Keratinocyte (primary cell): ENCODE results near the gene COL4A6. TPM values are rescaled to one million over a fixed set of nuclear protein-coding genes. Genes with fewer than 3 reads are reported as not detected.

Experiments
- DNase-seq: peaks from one replicate; pipeline ENCODE4 v3.0.0-alpha.2; 2011; ENCODE audit warnings: low read depth, missing footprints, low spot score
- FAIRE-seq: peaks from 2 replicates; lab custom pipeline; 2011; peaks lifted over from hg19 to GRCh38; lab: Jason Lieb, UNC
- H2AFZ ChIP-seq: 2 replicates; pipeline ENCODE4 v1.6.0; 2012; ENCODE audit warnings: low read length, control low read depth, inconsistent platforms; ENCODE audit not compliant: control insufficient read depth
- H3K27ac ChIP-seq: 2 replicates; pipeline ENCODE4 v1.5.1; 2011; ENCODE audit warnings: low read length; ENCODE audit not compliant: control insufficient read depth, insufficient read depth
- H3K27me3 ChIP-seq: 3 replicates; pipeline ENCODE4 v1.6.0; 2011; ENCODE audit warnings: low read length; ENCODE audit not compliant: control insufficient read depth, insufficient read depth; ENCODE audit errors: extremely low read depth
- H3K36me3 ChIP-seq, 2 experiments: 2 replicates in 1 of 2; 3 replicates in 1 of 2; pipeline ENCODE4 v1.5.1; 2011; ENCODE audit warnings: low read length in 2 of 2, mild to moderate bottlenecking in 1 of 2; ENCODE audit not compliant: control insufficient read depth in 2 of 2, insufficient read depth in 2 of 2; ENCODE audit errors: extremely low read depth in 1 of 2
- H3K4me1 ChIP-seq: 3 replicates; pipeline ENCODE4 v1.5.1; 2011; ENCODE audit warnings: low read length; ENCODE audit not compliant: control insufficient read depth, insufficient read depth; ENCODE audit errors: extremely low read depth
- H3K4me2 ChIP-seq: 3 replicates; pipeline ENCODE4 v1.6.0; 2011; ENCODE audit warnings: low read depth, low read length; ENCODE audit not compliant: control insufficient read depth, insufficient read depth; ENCODE audit errors: extremely low read depth
- H3K4me3 ChIP-seq, 3 experiments: fragments of 200-600 bp in 1 of 3; sonication (generic) in 1 of 3; 2 replicates in 2 of 3; 3 replicates in 1 of 3; pipeline ENCODE4 v1.5.1; 2011 to 2016; ENCODE audit warnings: low read length in 3 of 3, mild to moderate bottlenecking in 3 of 3, control low read depth in 2 of 3, inconsistent platforms in 1 of 3, low read depth in 1 of 3, mixed read lengths in 1 of 3, mixed run types in 1 of 3, moderate library complexity in 1 of 3; ENCODE audit not compliant: control insufficient read depth in 2 of 3, insufficient read depth in 2 of 3; ENCODE audit errors: extremely low read depth in 1 of 3
- H3K79me2 ChIP-seq: 2 replicates; pipeline ENCODE4 v1.6.0; 2012; ENCODE audit warnings: low read length; ENCODE audit not compliant: control insufficient read depth, insufficient read depth
- H3K9ac ChIP-seq: 3 replicates; pipeline ENCODE4 v1.6.0; 2011; ENCODE audit warnings: low read length; ENCODE audit not compliant: control insufficient read depth, insufficient read depth; ENCODE audit errors: extremely low read depth
- H3K9me1 ChIP-seq: 3 replicates; pipeline ENCODE4 v1.6.0; 2011; ENCODE audit warnings: low read length; ENCODE audit not compliant: control insufficient read depth, insufficient read depth; ENCODE audit errors: extremely low read depth
- H3K9me3 ChIP-seq: 2 replicates; pipeline ENCODE4 v1.5.1; 2012; ENCODE audit warnings: low read depth, low read length; ENCODE audit not compliant: control insufficient read depth
- H4K20me1 ChIP-seq: 3 replicates; pipeline ENCODE4 v1.6.0; 2011; ENCODE audit warnings: low read length; ENCODE audit not compliant: control insufficient read depth, insufficient read depth; ENCODE audit errors: extremely low read depth
- CTCF ChIP-seq, 3 experiments: IDR thresholded peaks in 1 of 3; conservative IDR thresholded peaks in 1 of 3; optimal IDR thresholded peaks in 1 of 3; 2 replicates in 2 of 3; 3 replicates in 1 of 3; pipeline versions ENCODE3 to v1.5.1; 2011; ENCODE audit warnings: low read length in 3 of 3, mild to moderate bottlenecking in 3 of 3, moderate library complexity in 2 of 3, control low read depth in 1 of 3, inconsistent platforms in 1 of 3; ENCODE audit not compliant: insufficient read depth in 2 of 3; ENCODE audit errors: extremely low read depth in 1 of 3
- EZH2 ChIP-seq: IDR thresholded peaks from one replicate; pipeline ENCODE4 v1.6.1; 2012; ENCODE audit warnings: inconsistent platforms, mild to moderate bottlenecking, low read length, moderate library complexity
- dilution Hi-C: fragments of 300-500 bp; cut with MboI; formaldehyde crosslinking; loops from one replicate; pipeline ENCODE4 v1.7.0; 2020; ENCODE audit warnings: low sequenced_read_pairs; ENCODE audit not compliant: extremely low pct_ligation_motif_present
- polyA plus RNA-seq, 5 experiments: library from polyadenylated mRNA; depleted of rRNA in 3 of 5; stranded (reverse) in 3 of 5; stranded (forward) in 1 of 5; unstranded in 1 of 5; fragments of >200 nt; gene quantifications; 1 replicate in 1 of 5; 2 replicates in 3 of 5; 3 replicates in 1 of 5; pipeline versions ENCODE4 v1.2.1 to v1.2.3, GENCODE V29; 2011 to 2012; ENCODE audit warnings: missing spikeins in 2 of 5, low read depth in 1 of 5, low replicate concordance in 1 of 5

COL4A6 gene
- polyA plus RNA-seq, 1 donor (not counting 4 experiments of a cell fraction or from before 2014, with no cell fraction given): 18.8 TPM

GRCh38 chrX:108157628-108158027 is 280.6 kb downstream of the COL4A6 start:
- no peak overlapping the region for H3K4me3 ChIP-seq
- H3K4me1 ChIP-seq: no peaks in the 10 kb centered on the region
- DNase-seq: no peak
- H3K27me3 ChIP-seq: peaks cover 24% of the 10 kb centered on the region
- no peak overlapping the region for H3K4me2 ChIP-seq
- H2AFZ ChIP-seq: no peak overlapping the region
- no peaks in the 10 kb centered on the region for H3K9me1 ChIP-seq
- no peak for FAIRE-seq
- dilution Hi-C loops: no loop called here
- H3K36me3 ChIP-seq: peaks cover 0 to 1% of the 10 kb centered on the region in 2 experiments
- H3K79me2 ChIP-seq: no peaks in the 10 kb centered on the region
- H3K27ac ChIP-seq: no peak overlapping the region
- TF ChIP-seq CTCF (optimal IDR thresholded peaks at IDR 0.05 in 1 of 3, IDR thresholded peaks at IDR 0.05 in 1 of 3, conservative IDR thresholded peaks at IDR 0.05 in 1 of 3; ENCODE audit: extremely low read depth in 1 of 3, insufficient read depth in 2 of 3, low read length in 3 of 3) (no peak), EZH2 (no peak)
- H4K20me1 ChIP-seq: no peaks in the 10 kb centered on the region
- H3K9ac ChIP-seq: no peak overlapping the region
- no peaks in the 10 kb centered on the region for H3K9me3 ChIP-seq

- Histone ChIP-seq H4K20me1 (no peaks in the 10 kb centered on the region), H3K4me3 (no peak overlapping the region), H3K9me1 (no peaks in the 10 kb centered on the region), H3K27me3 (peaks cover 24% of the 10 kb centered on the region), H2AFZ (no peak overlapping the region), H3K27ac (no peak overlapping the region), H3K36me3 (peaks cover 0 to 1% of the 10 kb centered on the region in 2 experiments), H3K79me2 (no peaks in the 10 kb centered on the region), H3K9ac (no peak overlapping the region), H3K9me3 (no peaks in the 10 kb centered on the region), H3K4me2 (no peak overlapping the region), H3K4me1 (no peaks in the 10 kb centered on the region)
- no peak for TF ChIP-seq EZH2
- no peak for TF ChIP-seq CTCF (optimal IDR thresholded peaks at IDR 0.05 in 1 of 3, IDR thresholded peaks at IDR 0.05 in 1 of 3, conservative IDR thresholded peaks at IDR 0.05 in 1 of 3; ENCODE audit: extremely low read depth in 1 of 3, insufficient read depth in 2 of 3, low read length in 3 of 3)
- DNase-seq (no peak), FAIRE-seq (no peak)
- dilution Hi-C loops: no loop called here
Observed at GRCh38 chrX:108156934-108157466, 281.2 kb downstream of the COL4A6 start.
